OCI-LY1 (cell line): Measurements from ENCODE around the gene TSPAN3.
A peak's percentile ranks its signal among the peaks of the same experiment; 100 is the strongest.

Experiments
- H2AFZ ChIP-seq: fragments of 200-600 bp; sonication (generic), shearing (Covaris generic); 2 replicates; pipeline ENCODE4 v1.6.0; 2014; ENCODE audit warnings: antibody characterized with exemption, mild to moderate bottlenecking, low read length
- H3F3A ChIP-seq: fragments of 200-600 bp; sonication (generic), shearing (Covaris generic); 2 replicates; pipeline ENCODE4 v1.6.0; 2014; ENCODE audit warnings: mild to moderate bottlenecking, antibody characterized with exemption, low read length, moderate library complexity; ENCODE audit not compliant: insufficient read depth
- H3K27ac ChIP-seq: fragments of 200-600 bp; sonication (generic); 2 replicates; pipeline ENCODE4 v1.5.1; 2014; ENCODE audit warnings: low read length, mixed run types, mild to moderate bottlenecking, low read depth; ENCODE audit not compliant: poor library complexity, severe bottlenecking
- H3K27me3 ChIP-seq: fragments of 200-600 bp; sonication (generic); 2 replicates; pipeline ENCODE4 v1.6.0; 2014; ENCODE audit warnings: antibody characterized with exemption, mild to moderate bottlenecking, low read length, moderate library complexity; ENCODE audit not compliant: insufficient read depth
- H3K36me3 ChIP-seq: fragments of 200-600 bp; sonication (generic); 2 replicates; pipeline ENCODE4 v1.6.1; 2014; ENCODE audit warnings: mild to moderate bottlenecking, antibody characterized with exemption, low read length, moderate library complexity, mixed read lengths; ENCODE audit not compliant: insufficient read depth
- H3K4me1 ChIP-seq: fragments of 200-600 bp; sonication (generic); 2 replicates; pipeline ENCODE4 v1.5.1; 2014; ENCODE audit warnings: mild to moderate bottlenecking, low read length, moderate library complexity; ENCODE audit not compliant: insufficient read depth, severe bottlenecking
- H3K4me2 ChIP-seq: fragments of 200-600 bp; sonication (generic), shearing (Covaris generic); 2 replicates; pipeline ENCODE4 v1.6.1; 2014; ENCODE audit warnings: low read length
- H3K4me3 ChIP-seq: fragments of 200-600 bp; sonication (generic); 2 replicates; pipeline ENCODE4 v1.5.1; 2014; ENCODE audit warnings: low read length, low read depth, mild to moderate bottlenecking, mixed read lengths; ENCODE audit not compliant: poor library complexity, severe bottlenecking
- H3K79me2 ChIP-seq: fragments of 200-600 bp; shearing (Covaris generic); 2 replicates; pipeline ENCODE4 v1.6.1; 2016; ENCODE audit warnings: mixed run types, low read length, mixed read lengths; ENCODE audit not compliant: insufficient read depth
- H3K9ac ChIP-seq: fragments of 200-600 bp; sonication (generic), shearing (Covaris generic); 2 replicates; pipeline ENCODE4 v1.6.1; 2014; ENCODE audit warnings: mild to moderate bottlenecking, low read length, mixed read lengths
- H3K9me2 ChIP-seq: fragments of 200-600 bp; sonication (generic), shearing (Covaris generic); 2 replicates; pipeline ENCODE4 v1.6.1; 2014; ENCODE audit warnings: low read depth, mild to moderate bottlenecking, low read length, mixed read lengths
- H3K9me3 ChIP-seq: fragments of 200-600 bp; shearing (Covaris generic); 2 replicates; pipeline ENCODE4 v1.6.1; 2014; ENCODE audit warnings: low read length, mixed read lengths
- H4K20me1 ChIP-seq: fragments of 200-600 bp; sonication (generic), shearing (Covaris generic); 2 replicates; pipeline ENCODE4 v1.6.0; 2016; ENCODE audit warnings: mild to moderate bottlenecking, low read length; ENCODE audit not compliant: insufficient read depth
- CTCF ChIP-seq: fragments of 200-600 bp; sonication (generic), shearing (Covaris generic); IDR thresholded peaks from 2 replicates; pipeline ENCODE4 v1.5.1; 2017; ENCODE audit warnings: mild to moderate bottlenecking, antibody characterized with exemption, low read length, moderate library complexity, mixed read lengths
- EZH2 ChIP-seq: fragments of 200-600 bp; sonication (generic), shearing (Covaris generic); IDR thresholded peaks from 2 replicates; pipeline ENCODE4 v1.8.0; 2017; ENCODE audit warnings: borderline replicate concordance, mixed run types, mild to moderate bottlenecking, antibody characterized with exemption, low read length, moderate library complexity, mixed read lengths

Gene TSPAN3

GRCh38 chr15:77009176-77009575 is 61.7 kb downstream of the TSPAN3 start:
- Histone ChIP-seq H2AFZ (no peak overlapping the region), H3K9ac (no peak overlapping the region), H3K4me2 (no peak overlapping the region)

GRCh38 chr15:77004189-77004588 is 66.7 kb downstream of the TSPAN3 start:
- H3K4me2 ChIP-seq = no peak overlapping the region
- H3F3A ChIP-seq = no peaks in the 10 kb centered on the region
- H3K36me3 ChIP-seq = no peaks in the 10 kb centered on the region
- no peaks in the 10 kb centered on the region; the same call in 1 of the 2 replicates for H3K27me3 ChIP-seq
- peaks cover 15% of the 10 kb centered on the region for H3K4me1 ChIP-seq
- H3K9me2 ChIP-seq = no peaks in the 10 kb centered on the region
- no peak overlapping the region for H2AFZ ChIP-seq
- H3K4me3 ChIP-seq = no peak overlapping the region
- H3K79me2 ChIP-seq = no peaks in the 10 kb centered on the region
- no peak overlapping the region for H3K27ac ChIP-seq
- no peak overlapping the region for H3K9ac ChIP-seq
- no peak for TF ChIP-seq CTCF
- no peak for TF ChIP-seq EZH2
- H4K20me1 ChIP-seq = no peaks in the 10 kb centered on the region
- no peaks in the 10 kb centered on the region for H3K9me3 ChIP-seq

More at GRCh38 chr15:77009176-77009575, 61.7 kb downstream of the TSPAN3 start:
- H3K36me3 ChIP-seq = no peaks in the 10 kb centered on the region
- H3K9me3 ChIP-seq = no peaks in the 10 kb centered on the region
- no peaks in the 10 kb centered on the region for H4K20me1 ChIP-seq
- H3K27me3 ChIP-seq = peaks cover 9% of the 10 kb centered on the region; the same call in 1 of the 2 replicates
- H3K4me1 ChIP-seq = no peaks in the 10 kb centered on the region
- H3K9me2 ChIP-seq = no peaks in the 10 kb centered on the region
- TF ChIP-seq EZH2 (no peak), CTCF (no peak)
- no peaks in the 10 kb centered on the region for H3K79me2 ChIP-seq
- H3F3A ChIP-seq = no peaks in the 10 kb centered on the region
- no peak overlapping the region for H3K27ac ChIP-seq
- H3K4me3 ChIP-seq = no peak overlapping the region

GRCh38 chr15:77002954-77003912 is 67.7 kb downstream of the TSPAN3 start:
- no peaks in the 10 kb centered on the region for H3K9me3 ChIP-seq
- H4K20me1 ChIP-seq = no peaks in the 10 kb centered on the region
- H3K4me1 ChIP-seq = peaks cover 15% of the 10 kb centered on the region
- H3K79me2 ChIP-seq = no peaks in the 10 kb centered on the region
- H2AFZ ChIP-seq = no peak overlapping the region
- no peak overlapping the region for H3K4me3 ChIP-seq
- TF ChIP-seq CTCF (no peak), EZH2 (no peak)
- H3K36me3 ChIP-seq = no peaks in the 10 kb centered on the region
- no peak overlapping the region for H3K27ac ChIP-seq
- H3K27me3 ChIP-seq = no peaks in the 10 kb centered on the region; the same call in 1 of the 2 replicates
- H3K9me2 ChIP-seq = no peaks in the 10 kb centered on the region
- peak overlapping the region; percentile 35; the same call in 1 of the 2 replicates for H3K4me2 ChIP-seq
- H3K9ac ChIP-seq = no peak overlapping the region
- H3F3A ChIP-seq = no peaks in the 10 kb centered on the region
